ENCODE results near the gene KRTAP6-2.

GRCh38 chr21:30561264-30561895 lies 37.3 kb downstream of the KRTAP6-2 start, which contains the start of gene KRTAP19-7:
- TF ChIP-seq EZH2phosphoT487 (IDR thresholded peaks at IDR 0.05) (no peak), CTCF (IDR thresholded peaks at IDR 0.05) (no peak), EZH2 (IDR thresholded peaks at IDR 0.05) (no peak)
